HG02981 (cell line): ENCODE data around the gene MET.

Experiments
- ATAC-seq: cut with Tn5 transposase; IDR thresholded peaks from one replicate; pipeline ENCODE4 v1.9.1; 2021; ENCODE audit warnings: mild to moderate bottlenecking, moderate library complexity; ENCODE audit not compliant: unreplicated experiment

The MET gene

DNA sequence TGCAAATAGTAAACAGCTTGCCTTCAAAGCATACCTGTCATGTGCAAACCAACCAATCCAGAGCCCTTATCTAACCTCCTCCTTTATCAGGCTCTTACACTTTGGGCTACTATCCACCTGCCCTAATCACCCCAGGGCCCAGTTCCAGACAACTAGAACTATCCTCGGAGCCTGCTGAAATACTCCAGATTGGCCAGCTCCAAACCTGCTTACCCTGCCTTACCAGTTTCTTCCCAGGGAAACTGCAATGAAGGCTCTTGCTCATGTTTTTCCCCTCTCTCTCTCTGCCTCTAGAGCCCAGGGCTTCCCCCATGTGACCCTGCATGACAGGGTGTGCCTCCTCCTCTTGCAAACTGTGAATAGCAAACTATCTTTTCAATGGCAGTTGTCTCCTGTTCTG, 109.0 kb downstream of the MET start:
- no peak for ATAC-seq

DNA sequence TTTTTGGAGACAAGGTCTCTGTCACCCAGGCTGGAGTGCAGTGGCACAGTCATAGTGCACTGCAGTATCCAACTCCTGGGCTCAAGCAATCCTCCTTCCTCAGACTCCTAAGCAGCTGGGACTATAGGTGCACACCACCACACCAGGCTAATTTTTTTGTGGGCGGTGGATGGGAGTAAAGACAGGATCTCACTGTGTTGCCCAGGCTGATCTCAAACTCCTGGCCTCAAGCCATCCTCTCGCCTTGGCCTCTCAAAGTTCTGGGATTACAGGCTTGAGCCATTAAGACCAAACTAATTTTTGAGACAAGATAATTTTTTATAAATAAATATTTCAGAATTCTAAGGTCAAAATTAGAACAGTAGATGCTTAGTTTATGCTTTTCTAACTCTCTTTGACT, 109.6 kb downstream of the MET start:
- ATAC-seq, result no peak

DNA sequence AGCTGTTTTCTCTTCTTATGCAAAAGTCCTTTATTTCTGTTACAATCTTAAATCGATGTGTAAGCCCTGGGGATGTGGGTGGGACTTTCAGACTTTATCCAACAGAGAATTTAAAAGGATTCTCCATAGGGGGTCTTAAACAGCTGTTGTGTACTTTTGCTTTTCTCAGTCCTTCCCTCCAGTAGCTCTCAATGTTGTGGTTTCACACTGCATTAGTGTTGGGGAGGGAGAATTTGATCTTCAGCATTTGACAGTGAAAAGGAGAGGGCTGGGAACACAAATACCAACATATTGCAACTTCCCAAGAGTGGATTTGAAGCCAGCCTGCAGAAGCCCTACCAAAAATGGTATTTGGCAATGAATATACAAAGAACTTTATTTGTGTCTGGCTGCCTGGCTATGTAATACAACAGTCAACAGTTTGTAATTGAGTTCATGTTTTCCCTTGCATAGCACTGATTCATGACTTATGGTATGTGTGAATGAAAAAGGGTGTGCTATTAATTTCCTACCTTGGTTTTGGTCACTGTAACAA, 110.2 kb downstream of the MET start:
- no peak for ATAC-seq

DNA sequence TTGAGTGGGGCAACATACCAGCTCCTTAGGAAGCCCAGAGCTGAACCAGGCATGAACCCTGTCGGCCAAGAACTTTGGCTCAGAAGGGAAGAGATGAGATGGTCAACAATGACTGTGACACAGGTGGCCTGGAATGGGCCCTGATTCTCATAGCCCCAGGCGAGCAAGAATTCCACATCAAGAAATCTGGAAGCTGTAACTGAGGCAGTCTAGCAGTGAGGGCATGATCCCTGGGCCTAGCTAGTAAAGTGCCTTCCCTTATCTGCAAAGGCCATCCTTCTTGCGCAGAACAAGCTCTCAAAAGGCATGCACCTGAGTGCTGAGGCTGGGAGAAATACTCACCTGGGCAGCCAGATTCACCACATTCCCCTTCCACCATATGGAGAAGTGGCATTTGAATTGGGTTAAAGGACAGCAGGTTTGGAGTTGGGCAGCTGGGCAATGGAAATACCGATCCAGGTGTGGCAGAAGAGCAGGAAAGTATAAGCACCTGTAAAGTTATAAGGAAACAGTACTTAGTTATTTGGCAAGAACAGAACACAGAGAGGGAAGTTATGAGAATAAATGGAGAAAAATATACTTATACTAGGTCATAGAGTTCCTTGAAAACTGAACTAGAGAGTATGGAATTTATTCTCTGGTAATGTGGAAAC, 111.8 kb downstream of the MET start:
- no peak for ATAC-seq

DNA sequence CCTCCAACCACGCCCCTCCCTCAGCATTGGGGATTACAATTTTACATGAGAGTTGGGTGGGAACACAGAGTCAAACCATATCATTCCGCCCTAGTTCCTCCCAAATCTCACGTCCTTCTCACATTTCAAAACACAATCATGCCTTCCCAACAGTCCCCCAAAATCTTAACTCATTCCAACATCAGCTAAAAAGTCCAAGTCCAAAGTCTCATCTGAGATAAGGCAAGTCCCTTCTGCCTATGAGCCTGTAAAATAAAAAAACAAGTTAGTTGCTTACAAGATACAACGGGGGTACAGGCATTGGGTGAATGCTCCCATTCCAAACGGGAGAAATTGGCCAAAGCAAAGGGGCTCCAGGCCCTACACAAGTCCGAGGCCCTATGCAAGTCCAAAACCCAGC, 112.7 kb downstream of the MET start:
- ATAC-seq, result no peak

DNA sequence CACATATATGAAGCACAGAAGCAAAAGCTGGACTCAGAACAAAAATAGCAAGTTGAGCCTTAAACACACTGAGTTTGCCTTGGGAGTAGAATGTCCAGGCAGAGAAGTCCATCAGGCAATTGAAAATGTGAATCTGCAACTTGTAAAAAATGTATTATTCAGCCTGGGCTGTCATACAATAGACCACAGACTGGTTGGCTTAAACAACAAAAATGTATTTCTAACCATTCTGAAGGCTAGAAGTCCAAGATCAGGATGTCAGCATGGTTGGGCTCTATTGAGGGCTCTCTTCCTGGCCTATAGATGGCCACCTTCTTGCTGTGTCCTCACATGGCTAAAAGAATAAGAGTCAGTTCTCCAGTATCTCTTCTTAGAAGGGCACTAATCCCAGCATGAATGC, 113.8 kb downstream of the MET start:
- no peak for ATAC-seq

DNA sequence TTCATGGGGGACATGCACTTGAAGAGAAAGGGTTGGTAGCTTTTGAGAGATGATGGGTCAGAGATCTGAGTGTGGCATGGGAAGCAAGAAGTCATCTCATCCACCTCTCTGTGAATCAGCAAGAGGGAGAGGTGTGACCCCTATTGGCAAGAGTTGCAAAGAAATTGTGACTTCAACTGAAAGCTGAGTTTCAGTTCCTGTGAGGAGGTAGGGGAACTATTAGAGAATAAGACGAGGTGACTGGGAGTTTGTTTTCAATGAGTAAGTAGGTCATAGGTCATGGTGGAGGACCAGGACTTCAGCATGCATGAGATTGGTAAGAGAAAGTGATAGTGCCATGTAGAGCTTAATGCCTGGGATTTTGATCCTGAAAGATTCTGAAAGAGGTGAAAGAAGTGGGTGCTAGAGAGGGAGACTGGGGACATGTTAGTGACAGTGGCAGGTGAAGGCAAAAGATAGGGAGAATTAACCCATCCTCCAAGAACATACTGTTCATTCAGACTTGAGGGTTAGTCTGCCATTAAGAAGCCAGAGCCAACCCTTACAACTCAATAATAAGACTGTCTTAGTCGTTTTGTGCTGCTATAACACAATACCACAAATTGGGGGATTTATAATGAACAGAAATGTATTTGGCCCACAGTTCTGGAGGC, 114.9 kb downstream of the MET start:
- peak; percentile 99 for ATAC-seq

DNA sequence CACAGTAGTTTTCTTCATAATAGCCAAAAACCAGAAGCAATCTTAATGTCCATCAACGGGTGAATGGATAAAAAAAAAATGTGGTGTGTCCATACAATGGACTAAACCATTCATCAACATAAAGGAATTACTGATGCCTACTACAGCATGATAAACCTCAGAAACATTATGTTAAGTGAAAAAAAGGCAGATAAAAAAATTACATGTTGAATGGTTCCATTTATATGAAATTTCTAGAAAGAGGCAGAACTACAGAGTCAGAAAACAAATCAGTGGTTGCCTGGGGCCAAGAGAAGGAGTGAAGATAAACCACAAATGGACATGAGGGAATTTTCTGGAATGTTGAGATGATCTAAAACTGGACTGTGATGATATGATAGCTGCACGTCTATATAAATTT, 115.9 kb downstream of the MET start:
- ATAC-seq, result no peak

DNA sequence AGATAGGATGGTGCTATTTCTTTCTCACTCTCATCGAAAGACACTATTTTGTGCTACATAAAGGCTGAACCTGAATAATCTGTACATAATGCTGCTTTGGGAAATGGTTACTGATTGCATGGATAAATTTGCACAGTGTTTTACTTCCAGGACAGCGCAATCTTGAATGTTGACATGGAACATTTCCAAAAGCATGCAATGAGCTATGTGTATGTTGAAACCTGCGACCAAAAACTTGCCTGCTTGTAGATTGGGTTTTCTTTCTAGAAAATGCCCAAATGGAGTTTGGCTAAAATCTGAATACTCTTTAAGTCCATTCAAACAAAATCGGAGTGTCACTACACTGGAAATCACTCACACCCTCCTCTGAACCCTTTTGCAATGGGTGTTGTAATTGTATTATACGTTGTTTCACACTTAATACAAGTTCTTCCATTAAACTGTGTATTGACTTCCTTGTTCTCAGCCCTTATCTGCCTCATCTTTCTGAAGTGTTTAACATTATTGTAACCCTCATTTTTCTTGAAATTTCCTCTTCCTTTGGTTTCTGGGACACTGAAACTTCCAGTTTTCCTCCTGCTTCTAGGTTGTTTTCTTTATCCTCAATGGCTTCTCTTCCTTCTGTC, 116.7 kb downstream of the MET start:
- no peak for ATAC-seq

DNA sequence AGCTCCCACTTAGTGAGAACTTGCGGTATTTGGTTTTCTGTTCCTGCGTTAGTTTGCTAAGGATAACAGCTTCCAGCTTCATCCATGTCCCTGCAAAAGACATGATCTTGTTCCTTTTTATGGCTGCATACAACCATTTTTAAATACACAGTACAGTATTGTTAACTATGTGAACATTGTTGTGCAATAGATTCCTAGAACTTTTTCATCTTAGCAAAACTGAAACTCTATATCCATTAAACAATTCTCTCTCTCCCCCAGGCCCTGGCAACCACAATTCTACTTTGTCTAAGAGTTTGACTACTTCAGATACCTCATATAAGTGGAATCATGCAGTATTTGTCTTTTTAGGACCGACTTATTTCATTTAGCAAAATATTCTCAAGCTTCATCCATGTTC, 118.0 kb downstream of the MET start:
- no peak for ATAC-seq

DNA sequence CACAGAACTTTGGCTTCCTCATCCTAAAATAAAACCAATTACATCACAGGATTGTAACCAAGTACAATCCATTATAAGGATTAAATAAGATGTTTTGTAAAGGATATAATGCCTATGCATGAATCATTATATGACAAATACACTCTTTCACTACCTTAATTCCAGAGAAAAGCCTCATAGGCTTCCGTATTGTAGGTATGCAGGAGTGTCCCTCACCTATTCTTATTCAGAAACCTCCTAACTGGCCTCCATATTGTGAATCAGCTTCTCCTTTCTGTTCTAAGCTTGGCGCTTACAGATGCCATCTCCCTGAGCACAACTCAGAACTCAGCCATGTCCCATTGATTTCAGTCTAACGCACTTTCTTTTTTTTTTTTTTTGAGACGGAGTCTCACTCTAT, 120.8 kb downstream of the MET start:
- no peak for ATAC-seq

DNA sequence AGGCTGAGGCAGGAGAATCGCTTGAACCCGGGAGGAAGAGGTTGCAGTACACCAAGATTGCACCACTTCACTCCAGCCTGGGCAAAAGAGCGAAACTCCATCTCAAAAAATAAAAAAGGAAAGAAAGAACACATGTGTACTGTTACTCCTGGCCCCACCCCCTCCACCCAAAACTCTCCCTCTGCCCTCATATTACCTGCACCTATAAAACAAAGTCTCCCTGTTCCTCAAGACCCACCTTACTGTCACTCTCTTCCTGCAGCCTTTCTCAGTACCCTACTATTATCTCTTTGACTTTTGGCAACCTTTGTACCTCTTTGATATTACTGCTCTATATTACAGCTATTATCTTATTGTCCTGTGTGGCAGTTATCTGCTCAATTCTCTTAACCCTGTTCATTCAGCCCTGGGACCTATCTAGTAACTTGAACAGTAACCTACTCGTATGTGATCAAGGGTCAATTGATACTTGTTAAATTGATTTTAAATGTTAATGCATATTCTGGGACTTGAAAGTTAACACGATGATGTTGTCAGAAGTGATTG, 121.9 kb downstream of the MET start:
- no peak for ATAC-seq

DNA sequence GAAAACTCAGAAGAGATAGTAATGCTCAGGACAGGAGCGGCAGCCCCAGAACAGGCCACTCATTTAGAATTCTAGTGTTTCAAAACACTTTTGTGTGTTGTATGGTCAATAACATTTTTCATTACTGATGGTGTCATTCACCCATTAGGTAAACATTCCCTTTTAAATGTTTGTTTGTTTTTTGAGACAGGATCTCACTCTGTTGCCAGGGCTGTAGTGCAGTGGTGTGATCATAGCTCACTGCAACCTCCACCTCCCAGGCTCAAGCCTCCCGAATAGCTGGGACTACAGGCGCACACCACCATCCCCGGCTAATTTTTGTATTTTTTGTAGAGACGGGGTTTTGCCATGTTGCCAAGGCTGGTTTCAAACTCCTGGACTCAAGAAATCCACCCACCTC, 124.5 kb downstream of the MET start:
- no peak for ATAC-seq

DNA sequence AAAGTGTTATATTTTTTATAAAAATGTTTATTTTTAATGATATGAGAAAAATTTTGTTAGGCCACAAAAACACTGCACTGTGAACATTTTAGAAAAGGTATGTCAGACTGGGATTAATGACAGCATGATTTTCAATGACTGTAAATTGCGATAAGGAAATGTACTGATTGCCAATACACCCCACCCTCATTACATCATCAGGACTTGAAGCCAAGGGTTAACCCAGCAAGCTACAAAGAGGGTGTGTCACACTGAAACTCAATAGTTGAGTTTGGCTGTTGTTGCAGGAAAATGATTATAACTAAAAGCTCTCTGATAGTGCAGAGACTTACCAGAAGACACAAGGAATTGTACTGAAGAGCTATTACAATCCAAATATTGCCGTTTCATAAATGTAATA, 125.6 kb downstream of the MET start:
- ATAC-seq, result no peak

DNA sequence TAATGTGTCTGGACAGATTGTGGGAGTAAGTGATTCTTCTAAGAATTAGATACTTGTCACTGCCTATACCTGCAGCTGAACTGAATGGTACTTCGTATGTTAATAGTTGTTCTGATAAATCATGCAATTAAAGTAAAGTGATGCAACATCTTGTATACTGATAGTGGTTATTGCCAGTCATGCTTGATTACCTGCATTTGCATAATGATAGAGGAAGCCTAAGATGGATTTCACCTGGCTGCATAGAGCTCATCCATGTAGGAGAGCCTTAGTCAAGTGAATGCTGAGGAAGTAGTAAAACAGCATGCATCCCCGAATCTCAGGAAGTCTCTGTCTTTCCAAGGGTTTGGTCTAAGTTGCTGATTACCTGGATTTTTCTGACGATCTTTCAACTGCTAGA, 126.2 kb downstream of the MET start:
- ATAC-seq, result no peak

DNA sequence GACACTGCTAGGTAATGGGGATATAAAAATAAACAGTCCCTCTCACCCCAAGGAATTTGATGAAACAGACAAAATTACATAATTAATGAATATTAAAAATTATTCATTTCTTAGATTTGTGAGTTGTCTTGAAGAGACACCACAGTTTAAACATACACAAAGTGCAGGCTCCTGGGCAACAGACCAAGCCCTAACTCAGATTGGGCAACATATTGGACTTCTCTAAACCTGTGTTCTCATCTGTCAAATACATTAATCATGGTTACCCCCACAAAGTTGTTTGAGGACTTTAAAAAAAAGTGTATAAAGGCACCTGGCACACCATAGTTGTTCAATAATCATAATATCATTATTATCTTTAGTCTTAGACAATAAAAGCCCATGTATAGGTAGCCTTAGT, 127.9 kb downstream of the MET start:
- ATAC-seq, result no peak

DNA sequence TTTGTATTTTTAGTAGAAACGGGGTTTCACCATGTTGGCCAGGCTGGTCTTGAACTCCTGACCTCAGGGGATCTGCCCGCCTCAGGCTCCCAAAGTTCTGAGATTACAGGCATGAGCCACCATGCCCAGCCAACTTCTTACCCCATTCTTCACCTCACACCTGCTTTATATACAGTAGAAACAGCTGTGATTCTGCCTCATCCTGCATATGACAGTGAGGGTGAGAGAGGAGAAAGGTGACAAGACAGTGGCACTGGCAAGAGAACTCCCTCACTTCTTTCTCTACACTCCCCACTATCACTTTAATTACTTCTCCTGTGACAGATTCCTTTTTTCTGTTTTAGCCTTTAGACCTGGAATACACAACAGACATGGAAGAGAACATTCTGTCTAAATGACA, 128.6 kb downstream of the MET start:
- no peak for ATAC-seq

DNA sequence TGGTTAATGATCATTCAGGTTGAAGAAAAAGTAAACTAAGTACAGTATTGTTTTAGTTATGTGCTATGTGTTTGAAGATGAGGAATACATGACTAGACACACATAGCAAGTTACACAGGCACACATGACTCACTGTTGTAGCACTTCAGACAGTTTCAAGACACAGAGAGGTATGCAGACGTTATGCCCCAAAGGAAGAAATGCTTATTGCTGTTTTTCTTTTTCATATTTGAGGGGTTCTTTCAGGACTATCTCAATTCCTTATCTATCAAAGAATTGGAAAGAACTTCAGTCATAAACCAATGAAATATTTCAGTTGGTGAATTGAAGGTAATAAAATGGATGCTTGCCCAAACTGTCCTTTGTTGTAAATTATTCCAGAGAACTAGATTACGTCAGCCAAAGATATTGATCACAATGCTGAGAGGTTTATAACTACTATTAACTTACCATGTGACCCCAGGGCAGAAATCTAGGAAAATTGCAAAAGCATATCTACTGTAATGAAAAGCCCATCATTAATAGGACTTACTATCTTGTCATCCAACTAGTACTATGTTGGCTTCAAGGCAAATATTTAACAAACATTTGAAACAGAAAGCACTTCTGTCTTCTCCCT, 129.2 kb downstream of the MET start:
- no peak for ATAC-seq

DNA sequence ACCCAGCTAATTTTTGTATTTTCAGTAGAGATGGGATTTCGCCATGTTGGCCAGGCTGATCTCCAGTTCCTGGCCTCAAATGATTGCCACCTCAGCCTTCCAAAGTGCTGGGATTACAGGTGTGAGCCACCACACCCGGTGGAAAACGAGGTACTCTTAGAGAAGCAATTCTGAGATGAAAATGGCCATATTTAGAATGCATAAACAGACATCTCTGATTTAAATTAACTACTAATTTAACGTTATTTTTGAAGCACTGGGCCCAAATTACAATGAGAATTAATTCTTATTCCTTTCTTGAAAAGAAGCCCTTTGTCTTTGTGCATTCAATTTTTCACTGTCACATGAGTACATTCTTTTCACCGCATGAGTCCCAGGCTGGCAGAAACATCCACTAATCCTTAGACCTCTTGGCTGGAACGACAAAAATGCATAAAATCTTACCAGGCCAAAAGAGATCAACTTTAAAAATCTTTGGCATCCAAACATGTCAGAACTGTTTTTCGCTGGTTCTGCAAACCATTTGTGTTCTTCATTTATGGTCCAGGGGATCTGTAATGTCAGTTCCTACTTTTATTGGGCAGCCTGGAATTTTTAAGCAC, 130.2 kb downstream of the MET start:
- ATAC-seq, result no peak

DNA sequence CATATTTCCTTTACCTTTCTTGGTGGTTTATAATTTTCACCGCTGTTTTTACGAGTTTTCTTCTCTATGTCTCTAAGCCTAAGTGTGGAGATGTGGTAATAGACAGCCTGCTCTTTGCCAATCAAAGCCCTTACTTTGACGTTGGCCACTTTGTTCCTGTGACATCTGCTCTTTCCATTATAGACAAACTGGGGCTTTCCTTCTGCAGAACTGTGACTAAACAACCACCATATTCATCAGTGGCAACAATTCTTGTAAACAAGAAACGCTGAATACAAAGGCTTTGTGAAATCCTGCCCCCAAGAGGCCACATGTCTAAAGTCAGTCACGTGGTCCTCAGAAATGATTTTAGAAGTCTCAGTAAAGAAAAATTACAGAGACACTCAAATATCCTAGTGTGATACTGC, 130.8 kb downstream of the MET start:
- ATAC-seq, result peak; percentile 77

DNA sequence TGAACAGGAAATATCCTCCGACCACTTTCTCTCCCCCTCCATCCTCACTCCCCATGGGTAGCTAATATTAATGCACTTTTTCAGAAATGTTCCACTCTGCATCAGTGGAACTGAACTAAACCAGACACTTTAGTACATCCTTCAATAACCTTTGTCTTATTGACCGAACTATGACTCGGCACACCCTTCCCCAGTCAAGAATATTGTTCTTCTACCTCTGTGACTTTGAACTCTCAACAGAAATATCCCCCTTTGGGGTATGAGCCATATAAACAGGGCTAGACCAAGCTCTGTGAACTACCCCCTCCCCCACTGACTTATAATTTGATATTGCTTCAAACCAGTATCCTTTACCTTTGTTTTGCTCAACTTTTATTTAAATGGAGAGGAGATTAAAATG, 132.5 kb downstream of the MET start:
- ATAC-seq, result no peak
